ENCODE results near the gene GBX2.

GBX2 gene

DNA sequence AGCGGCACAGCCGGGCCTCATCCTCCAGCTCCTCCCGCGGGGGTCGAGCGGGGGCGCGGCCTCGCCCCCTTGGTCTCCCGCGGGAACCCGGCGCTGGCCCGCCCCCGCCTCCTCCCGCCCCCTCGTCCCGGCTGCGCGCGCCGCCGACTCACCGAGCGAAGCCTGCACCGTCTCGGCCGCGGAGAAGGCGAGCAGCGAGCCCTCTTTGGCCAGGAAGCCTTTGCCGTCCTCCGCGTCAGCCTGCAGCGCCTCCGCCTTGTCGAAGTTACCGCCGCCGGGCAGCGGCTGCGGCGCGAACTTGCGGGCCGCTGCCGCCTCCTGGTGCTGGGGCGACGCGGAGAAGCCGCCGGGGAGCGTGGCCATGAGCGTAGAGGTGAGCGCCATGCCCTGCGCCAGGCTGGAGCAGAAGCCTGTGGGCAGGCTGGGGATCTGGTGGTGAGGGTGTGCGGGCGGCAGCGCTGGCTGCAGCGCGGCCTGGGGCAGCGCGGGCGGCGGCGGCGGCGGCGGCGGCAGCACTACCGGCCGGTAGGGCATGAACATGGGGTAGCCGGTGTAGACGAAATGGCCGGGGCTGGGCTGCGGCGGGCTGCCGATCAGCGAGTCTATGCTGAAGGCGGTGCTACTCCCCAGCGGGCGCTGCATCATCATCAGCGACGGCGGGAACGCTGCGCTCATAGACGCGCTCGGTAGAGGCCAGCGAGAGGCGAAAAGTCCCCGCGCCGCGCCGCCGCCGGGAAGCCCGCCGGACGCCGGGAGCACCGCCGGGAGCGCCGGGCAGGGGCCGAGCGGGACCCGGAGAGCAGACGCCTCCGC is 683 bp downstream of the GBX2 start:
- no peak for FAIRE-seq

DNA sequence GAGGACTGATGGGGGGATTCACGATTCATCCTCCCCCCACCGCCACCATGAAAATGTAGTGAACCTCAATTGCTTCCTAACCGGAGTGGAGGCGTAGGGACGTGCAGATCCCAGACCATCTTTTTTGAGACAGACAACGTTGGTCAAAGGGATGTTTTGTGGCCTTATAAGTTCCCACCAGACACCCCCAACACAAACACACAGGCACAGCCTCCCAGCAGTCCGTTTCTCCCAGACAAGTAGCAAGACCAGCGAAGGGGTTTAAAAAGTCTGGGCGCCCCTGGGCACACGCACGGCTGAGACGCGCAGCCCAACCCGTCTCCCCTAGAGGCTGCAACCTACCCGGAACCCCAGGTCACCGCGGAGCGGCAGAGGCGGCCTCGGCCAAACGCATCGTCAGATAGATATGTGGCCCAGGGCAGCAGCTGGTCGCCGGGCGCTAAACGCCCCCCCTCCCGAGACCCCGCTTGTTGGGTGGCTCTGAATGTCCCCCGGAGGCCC is 1.3 kb downstream of the GBX2 start:
- FAIRE-seq, result no peak

- FAIRE-seq, result no peak
Measured at GRCh38 chr2:236165842-236166795, 2.1 kb downstream of the GBX2 start.

GRCh38 chr2:236164925-236165841 is 3.0 kb downstream of the GBX2 start:
- no peak for FAIRE-seq

DNA sequence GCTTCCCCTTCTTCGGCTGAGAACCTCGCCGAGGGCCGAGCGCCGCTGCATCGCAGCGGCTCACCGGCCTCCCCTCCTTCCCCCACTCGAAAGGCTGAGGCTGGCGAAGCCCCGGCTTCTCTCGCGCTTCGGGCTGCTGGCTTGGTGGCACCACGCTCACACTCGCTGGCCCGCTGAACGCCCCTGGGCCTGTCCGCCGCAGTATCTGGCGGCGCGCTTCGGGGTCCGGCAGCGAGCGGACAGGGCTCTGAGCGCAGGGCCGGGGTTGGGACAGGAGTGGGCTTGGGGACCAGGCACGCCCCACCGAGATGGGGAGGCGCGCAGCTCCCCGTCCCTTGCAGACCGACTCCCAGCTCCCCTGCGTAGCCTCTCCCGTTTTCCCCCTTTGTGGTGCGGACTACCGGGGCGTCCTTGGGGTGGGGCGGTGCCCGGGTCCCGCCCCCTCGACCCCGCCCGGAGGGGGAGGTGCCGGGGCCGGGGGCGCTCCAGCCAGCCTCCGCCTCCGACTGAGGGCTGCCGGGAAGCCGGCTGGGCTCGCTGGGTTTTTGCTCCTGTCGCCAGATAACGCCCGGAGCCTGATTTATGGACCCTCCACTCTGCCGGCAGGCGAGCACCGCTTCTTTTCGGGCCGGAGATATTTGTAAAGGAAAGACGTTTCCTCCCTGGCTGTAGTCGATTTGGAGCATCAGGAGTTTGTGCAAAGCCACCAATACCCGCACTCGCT is 3.8 kb downstream of the GBX2 start:
- FAIRE-seq, result no peak

DNA sequence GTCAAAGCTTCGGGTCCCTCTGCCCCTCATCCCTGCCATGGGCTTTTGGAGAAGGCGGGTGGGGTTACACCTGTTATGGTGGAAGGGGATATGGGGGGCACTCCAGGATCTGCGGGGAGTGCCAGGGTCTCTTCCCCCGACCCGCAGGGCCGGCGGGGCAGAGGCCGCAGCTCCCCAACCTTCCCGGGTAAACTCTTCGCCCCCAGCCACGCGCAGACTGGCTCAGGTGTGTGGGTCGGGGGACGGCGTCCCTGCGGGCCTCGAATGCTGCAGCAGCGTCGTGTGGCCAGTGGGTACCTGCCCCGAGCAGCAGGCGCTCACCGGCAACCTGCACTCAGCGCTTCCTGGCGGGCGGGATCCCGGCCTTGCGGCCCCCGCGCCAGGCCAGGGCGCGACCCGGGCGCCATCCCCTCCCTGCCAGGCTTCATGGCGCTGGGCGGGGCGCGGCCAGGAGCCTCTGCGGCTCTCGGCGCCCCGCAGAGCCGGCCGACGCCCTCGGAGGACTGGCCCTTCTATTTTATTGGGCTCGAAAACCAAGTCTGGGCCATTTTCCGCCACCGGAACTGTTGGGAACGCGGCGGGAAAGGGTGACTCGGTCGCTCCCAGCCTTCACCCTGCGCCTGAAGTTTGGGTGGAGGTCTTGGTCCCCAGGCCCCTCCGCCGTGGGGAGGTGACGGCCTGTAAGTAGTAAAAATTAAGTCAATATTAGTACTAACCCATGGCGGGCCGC is 4.5 kb downstream of the GBX2 start:
- FAIRE-seq, result no peak

DNA sequence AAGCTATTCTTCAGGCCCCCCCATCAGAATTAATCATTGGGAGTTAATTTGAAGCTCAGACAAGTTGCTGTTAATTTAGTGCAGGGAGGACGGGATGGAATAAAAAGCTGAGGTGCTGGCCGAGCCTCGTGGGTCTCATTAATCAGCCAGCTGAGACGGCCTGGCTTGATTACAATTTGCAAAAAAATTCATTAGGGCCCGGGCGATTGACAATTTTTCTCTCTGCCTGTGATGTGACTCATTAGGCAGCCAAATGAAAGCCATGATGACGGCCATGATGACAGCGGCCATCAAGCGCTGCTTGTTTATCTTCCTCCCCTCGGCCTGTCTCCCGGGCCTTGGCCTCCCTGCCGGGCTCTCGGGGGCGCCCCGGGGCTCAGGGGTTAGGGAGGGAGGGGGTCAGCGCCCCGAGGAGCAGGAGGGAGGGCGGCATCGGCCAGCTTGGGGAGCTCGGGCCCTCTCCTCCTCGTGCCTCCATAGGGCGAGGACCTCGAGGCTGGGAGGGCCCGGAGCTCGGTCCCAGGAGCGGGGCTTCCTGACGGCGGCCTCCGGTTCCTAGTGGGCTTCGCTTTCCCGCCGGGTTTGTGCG is 5.2 kb downstream of the GBX2 start:
- FAIRE-seq, result no peak

DNA sequence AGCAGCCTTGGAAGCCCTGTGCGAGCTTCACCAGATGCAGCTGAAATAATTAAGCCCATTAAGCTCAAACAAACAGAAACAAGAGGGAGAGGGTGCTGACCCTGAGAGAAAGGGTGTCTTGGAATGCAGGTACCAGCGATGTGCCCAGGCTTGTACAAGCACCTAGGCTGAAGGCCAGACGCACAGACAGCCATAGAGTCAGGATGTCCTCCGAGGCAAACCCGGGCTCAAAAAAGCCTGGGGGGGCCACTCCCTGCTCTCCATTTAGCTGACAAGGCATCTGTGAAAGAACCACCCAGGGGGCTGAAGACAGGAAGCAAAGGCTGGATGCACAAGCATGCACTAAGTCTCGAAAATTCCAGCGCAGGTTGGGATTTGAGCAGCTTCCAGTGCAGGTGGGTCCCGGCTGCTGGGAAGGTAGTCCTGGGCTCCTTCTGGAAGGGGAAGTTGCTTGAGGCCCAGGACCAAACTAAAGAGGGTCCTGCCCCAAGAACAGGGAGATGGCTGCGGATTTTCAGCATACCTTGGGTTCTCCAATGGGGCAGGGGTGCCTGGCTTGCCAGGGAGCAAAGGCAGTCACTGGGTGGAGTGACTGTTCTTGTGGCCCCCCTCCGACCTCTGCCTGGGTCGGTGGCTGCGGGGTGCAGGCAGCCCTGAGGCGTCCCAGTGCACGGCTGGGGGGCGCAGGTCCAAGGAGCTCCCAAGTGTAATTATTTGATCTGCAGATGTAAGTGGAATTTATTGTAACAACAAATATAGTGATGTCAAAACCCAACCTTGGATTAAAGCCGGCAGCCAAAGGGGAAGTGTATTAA is 5.9 kb downstream of the GBX2 start:
- no peak for FAIRE-seq

- FAIRE-seq, result no peak
Measured at GRCh38 chr2:236161531-236161930, 6.7 kb downstream of the GBX2 start.

- FAIRE-seq, result no peak
Measured at GRCh38 chr2:236161082-236161462, 7.1 kb downstream of the GBX2 start.

GRCh38 chr2:236160366-236161081 is 7.7 kb downstream of the GBX2 start:
- FAIRE-seq, result no peak

DNA sequence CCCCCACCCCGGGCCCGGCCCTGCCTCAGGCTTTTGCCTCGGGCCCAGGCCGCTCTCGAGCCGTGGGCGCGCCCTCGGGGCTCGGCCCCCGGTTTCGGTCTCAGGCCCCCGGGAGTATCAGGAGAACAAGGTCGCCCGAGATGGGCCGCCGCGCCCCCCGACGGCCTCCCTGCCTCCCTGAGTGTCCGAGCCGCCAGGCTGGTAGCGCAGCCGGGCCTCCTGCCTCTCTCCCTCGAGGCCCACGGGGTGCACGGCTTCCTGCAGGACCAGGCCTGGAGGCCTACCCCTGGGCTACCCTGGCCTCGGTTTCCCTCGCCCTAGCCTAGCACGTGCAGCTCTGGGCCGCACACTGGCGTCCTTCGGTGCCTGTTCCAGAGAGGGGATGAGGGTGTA is 8.4 kb downstream of the GBX2 start:
- FAIRE-seq, result no peak

GRCh38 chr2:236158969-236159777 is 9.0 kb downstream of the GBX2 start:
- no peak for FAIRE-seq

- no peak for FAIRE-seq
Measured at GRCh38 chr2:236157815-236158498, 10.2 kb downstream of the GBX2 start.

GRCh38 chr2:236157366-236157765 is 10.8 kb downstream of the GBX2 start:
- FAIRE-seq, result no peak

- no peak for FAIRE-seq
Measured at GRCh38 chr2:236156860-236157194, 11.4 kb downstream of the GBX2 start.

DNA sequence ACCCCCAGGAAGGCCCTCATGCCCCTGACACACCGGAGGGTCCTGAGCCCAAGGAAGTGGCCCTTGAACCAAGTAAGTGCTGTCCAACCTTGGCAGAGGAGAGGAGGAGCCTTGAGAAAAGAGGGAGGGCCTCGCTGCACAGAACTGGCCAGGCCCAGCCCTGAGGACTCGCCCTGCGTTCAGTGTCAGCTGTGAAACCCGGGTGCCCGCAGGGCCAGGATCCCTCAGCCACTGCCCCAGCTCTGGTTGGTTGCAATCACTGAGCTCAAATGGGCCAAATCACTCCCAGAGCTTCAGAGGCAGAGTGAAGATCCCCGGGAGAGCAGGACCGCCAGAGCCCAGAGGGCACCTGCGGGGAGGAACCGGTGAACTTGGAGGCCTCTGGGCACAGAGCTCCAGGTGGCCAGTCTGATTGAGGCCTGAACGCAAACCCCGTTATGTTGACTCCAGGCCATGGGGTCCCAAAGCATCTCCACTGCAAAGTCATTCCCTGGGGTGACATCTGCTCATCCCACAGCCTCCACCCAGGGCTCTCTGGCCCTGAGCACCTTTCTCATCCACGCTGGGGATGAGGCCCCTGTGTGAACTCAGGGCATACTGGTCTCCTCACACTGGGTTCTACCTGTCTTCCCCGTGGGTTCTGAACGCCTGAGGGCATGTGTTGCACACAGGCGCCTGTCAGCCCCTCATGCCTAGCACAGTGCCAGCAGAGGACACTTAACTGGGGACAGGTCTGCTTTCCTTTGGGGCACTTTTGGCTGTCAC is 11.9 kb downstream of the GBX2 start:
- no peak for FAIRE-seq
